IMR-90 (cell line): Measurements from ENCODE around the gene MOAP1.

Experiments
- CEBPB ChIP-seq: IDR thresholded peaks from 2 replicates; pipeline ENCODE4 v1.6.1; 2012; ENCODE audit warnings: low read depth, low read length, improper control_type of control experiment
- CHD1 ChIP-seq: IDR thresholded peaks from 2 replicates; pipeline ENCODE4 v1.6.1; 2012; ENCODE audit warnings: low read depth, low read length, improper control_type of control experiment
- ELK1 ChIP-seq: fragments of 150-350 bp; IDR thresholded peaks from 2 replicates; pipeline ENCODE4 v1.6.1; 2016; ENCODE audit warnings: low read depth, mild to moderate bottlenecking, low read length, moderate library complexity, borderline replicate concordance
- FOS ChIP-seq: fragments of 150-350 bp; IDR thresholded peaks from 2 replicates; pipeline ENCODE4 v1.6.1; 2016; ENCODE audit warnings: low read depth, low read length
- MAFK ChIP-seq: IDR thresholded peaks from 2 replicates; pipeline ENCODE4 v1.6.1; 2012; ENCODE audit warnings: low read depth, low read length, improper control_type of control experiment
- MXI1 ChIP-seq: IDR thresholded peaks from 2 replicates; pipeline ENCODE4 v1.6.1; 2012; ENCODE audit warnings: low read depth, mild to moderate bottlenecking, low read length, moderate library complexity, borderline replicate concordance
- POLR2A ChIP-seq: IDR thresholded peaks from 2 replicates; pipeline ENCODE4 v1.6.1; 2012; ENCODE audit warnings: mild to moderate bottlenecking, low read depth, low read length
- RAD21 ChIP-seq: IDR thresholded peaks from 2 replicates; pipeline ENCODE4 v1.6.1; 2012; ENCODE audit warnings: low read length, improper control_type of control experiment
- RCOR1 ChIP-seq: IDR thresholded peaks from 2 replicates; pipeline ENCODE4 v1.6.1; 2012; ENCODE audit warnings: mild to moderate bottlenecking, low read length, improper control_type of control experiment; ENCODE audit not compliant: insufficient replicate concordance
- RFX5 ChIP-seq: IDR thresholded peaks from 2 replicates; pipeline ENCODE4 v1.8.0; 2012; ENCODE audit warnings: low read depth, mild to moderate bottlenecking, low read length, moderate library complexity
- SMC3 ChIP-seq: fragments of 150-350 bp; IDR thresholded peaks from 2 replicates; pipeline ENCODE4 v1.6.1; 2016; ENCODE audit warnings: low read depth, mild to moderate bottlenecking, antibody characterized with exemption, low read length, moderate library complexity
- USF2 ChIP-seq: fragments of 150-350 bp; IDR thresholded peaks from 2 replicates; pipeline ENCODE4 v1.6.1; 2017; ENCODE audit warnings: mild to moderate bottlenecking, antibody characterized with exemption, low read length, low read depth
- TF ChIP-seq, protein P1 (sequence below): conservative IDR thresholded peaks from 2 replicates; pipeline ENCODE4 v1.5.1; 2012; ENCODE audit warnings: mild to moderate bottlenecking, low read depth, low read length, improper control_type of control experiment

DNA sequence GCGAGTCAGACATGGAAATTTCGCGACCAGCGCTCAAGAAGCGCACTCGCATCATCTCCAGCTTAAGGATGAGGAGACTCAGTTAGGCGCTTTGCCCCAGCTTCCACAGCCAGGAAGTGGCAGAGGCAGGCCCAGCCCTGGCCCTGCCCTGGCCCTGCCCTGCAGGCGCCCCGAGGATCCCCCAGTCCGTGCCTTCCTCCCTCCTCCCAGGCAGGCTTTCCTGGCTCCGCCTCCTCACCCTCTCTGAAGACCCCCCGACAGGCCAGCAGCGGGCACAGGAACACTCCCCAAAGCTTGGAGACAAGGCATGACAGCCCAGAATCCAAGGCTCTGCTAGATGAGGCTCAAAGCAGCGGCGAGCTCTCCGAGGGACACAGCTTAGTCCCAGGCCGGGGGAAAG, 47.5 kb upstream of the MOAP1 start:
- TF ChIP-seq MXI1: no peak
- TF ChIP-seq, protein P1, sequence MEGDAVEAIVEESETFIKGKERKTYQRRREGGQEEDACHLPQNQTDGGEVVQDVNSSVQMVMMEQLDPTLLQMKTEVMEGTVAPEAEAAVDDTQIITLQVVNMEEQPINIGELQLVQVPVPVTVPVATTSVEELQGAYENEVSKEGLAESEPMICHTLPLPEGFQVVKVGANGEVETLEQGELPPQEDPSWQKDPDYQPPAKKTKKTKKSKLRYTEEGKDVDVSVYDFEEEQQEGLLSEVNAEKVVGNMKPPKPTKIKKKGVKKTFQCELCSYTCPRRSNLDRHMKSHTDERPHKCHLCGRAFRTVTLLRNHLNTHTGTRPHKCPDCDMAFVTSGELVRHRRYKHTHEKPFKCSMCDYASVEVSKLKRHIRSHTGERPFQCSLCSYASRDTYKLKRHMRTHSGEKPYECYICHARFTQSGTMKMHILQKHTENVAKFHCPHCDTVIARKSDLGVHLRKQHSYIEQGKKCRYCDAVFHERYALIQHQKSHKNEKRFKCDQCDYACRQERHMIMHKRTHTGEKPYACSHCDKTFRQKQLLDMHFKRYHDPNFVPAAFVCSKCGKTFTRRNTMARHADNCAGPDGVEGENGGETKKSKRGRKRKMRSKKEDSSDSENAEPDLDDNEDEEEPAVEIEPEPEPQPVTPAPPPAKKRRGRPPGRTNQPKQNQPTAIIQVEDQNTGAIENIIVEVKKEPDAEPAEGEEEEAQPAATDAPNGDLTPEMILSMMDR: no peak
- TF ChIP-seq MAFK: no peak
- TF ChIP-seq RAD21: no peak
- TF ChIP-seq RCOR1: no peak
- no peak for TF ChIP-seq POLR2A
- no peak for TF ChIP-seq CEBPB
- TF ChIP-seq USF2: no peak
- TF ChIP-seq CHD1: no peak
- TF ChIP-seq SMC3: no peak
- no peak for TF ChIP-seq FOS
- no peak for TF ChIP-seq RFX5
- no peak for TF ChIP-seq ELK1
